Thoracic aorta (tissue), 2 donors: ENCODE data around the gene MAPK13. TPM values are rescaled to one million over a fixed set of nuclear protein-coding genes. Genes with fewer than 3 reads are reported as not detected.
"Not testable (repeated sequence)": the region's sequence is repeated elsewhere in the genome, so short reads cannot be mapped to it uniquely, and the experiment has no call there.

Experiments used
- ATAC-seq: fragments of 150-250 bp; one replicate; pipeline ENCODE4 v1.8.0; 2017; ENCODE audit warnings: low read depth; ENCODE audit not compliant: insufficient number of reproducible peaks, low FRiP score
- DNase-seq: peaks from one replicate; pipeline ENCODE4 v3.0.0-alpha.2; 2020; ENCODE audit warnings: low spot score
- H3K27ac ChIP-seq, 2 donors: fragments of 200-600 bp; sonication (generic); 1 replicate in 1 of 2; 2 replicates in 1 of 2; pipeline ENCODE4 v1.5.1; 2016; ENCODE audit warnings: mild to moderate bottlenecking in 2 of 2, moderate library complexity in 2 of 2
- H3K27me3 ChIP-seq: fragments of 200-600 bp; sonication (generic); replicated peaks from 2 replicates; pipeline ENCODE4 v1.6.0; 2016; ENCODE audit warnings: mild to moderate bottlenecking; ENCODE audit not compliant: insufficient read depth
- H3K36me3 ChIP-seq: fragments of 200-600 bp; sonication (generic); one replicate; pipeline ENCODE4 v1.5.1; 2016
- H3K4me1 ChIP-seq, 2 donors: fragments of 200-600 bp; sonication (generic); 1 replicate in 1 of 2; 2 replicates in 1 of 2; pipeline versions ENCODE4 v1.5.1 to v1.6.0; 2016; ENCODE audit warnings: low read depth in 2 of 2, mild to moderate bottlenecking in 1 of 2; ENCODE audit not compliant: control insufficient read depth in 1 of 2
- H3K4me3 ChIP-seq: fragments of 200-600 bp; sonication (generic); 2 replicates; pipeline ENCODE4 v1.5.1; 2016; ENCODE audit warnings: mild to moderate bottlenecking
- H3K9me3 ChIP-seq: fragments of 200-600 bp; sonication (generic); 2 replicates; pipeline ENCODE4 v1.5.1; 2016
- CTCF ChIP-seq: fragments of 200-600 bp; sonication (generic); IDR thresholded peaks from one replicate; pipeline ENCODE4 v1.5.1; 2019; ENCODE audit warnings: antibody characterized with exemption
- total RNA-seq, 2 donors: library from RNA; depleted of rRNA; stranded (reverse); fragments of >200 nt; gene quantifications; one replicate each; pipeline versions ENCODE4 v1.1.0 to v1.2.3, GENCODE V29; 2016

The MAPK13 gene
- total RNA-seq, 2 donors from 2014 or later, result 5.5 to 7.6 TPM

GRCh38 chr6:36128793-36129192 is 1.5 kb upstream of the MAPK13 start:
- Histone ChIP-seq H3K9me3 (no peaks in the 10 kb centered on the region), H3K4me3 (no peak overlapping the region), H3K27me3 (no peaks in the 10 kb centered on the region), H3K4me1 (peaks cover 4 to 27% of the 10 kb centered on the region in 2 donors), H3K27ac (no peak overlapping the region), H3K36me3 (no peaks in the 10 kb centered on the region)
- ATAC-seq (no peak), DNase-seq (no peak)
- no peak for TF ChIP-seq CTCF

DNA sequence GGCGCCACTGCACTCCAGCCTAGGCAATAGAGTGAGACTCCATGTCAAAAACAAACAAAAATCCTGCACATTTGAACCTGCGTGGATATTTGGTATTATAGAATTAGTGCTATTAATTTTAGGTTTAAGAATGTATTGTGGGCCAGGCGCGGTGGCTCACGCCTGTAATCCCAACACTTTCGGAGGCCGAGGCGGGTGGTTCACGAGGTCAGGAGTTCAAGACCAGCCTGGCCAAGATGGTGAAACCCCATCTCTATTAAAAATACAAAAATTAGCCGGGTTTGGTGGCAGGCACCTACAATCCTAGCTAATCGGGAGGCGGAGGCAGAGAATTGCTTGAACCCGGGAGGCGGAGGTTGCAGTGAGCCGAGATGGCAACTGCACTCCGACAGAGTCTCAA is 979 bp upstream of the MAPK13 start:
- H3K4me1 ChIP-seq, result peaks cover 4 to 23% of the 10 kb centered on the region in 2 donors
- not testable (repeated sequence) for H3K4me3 ChIP-seq, ATAC-seq, H3K27me3 ChIP-seq, H3K9me3 ChIP-seq, DNase-seq, H3K27ac ChIP-seq, H3K36me3 ChIP-seq

DNA sequence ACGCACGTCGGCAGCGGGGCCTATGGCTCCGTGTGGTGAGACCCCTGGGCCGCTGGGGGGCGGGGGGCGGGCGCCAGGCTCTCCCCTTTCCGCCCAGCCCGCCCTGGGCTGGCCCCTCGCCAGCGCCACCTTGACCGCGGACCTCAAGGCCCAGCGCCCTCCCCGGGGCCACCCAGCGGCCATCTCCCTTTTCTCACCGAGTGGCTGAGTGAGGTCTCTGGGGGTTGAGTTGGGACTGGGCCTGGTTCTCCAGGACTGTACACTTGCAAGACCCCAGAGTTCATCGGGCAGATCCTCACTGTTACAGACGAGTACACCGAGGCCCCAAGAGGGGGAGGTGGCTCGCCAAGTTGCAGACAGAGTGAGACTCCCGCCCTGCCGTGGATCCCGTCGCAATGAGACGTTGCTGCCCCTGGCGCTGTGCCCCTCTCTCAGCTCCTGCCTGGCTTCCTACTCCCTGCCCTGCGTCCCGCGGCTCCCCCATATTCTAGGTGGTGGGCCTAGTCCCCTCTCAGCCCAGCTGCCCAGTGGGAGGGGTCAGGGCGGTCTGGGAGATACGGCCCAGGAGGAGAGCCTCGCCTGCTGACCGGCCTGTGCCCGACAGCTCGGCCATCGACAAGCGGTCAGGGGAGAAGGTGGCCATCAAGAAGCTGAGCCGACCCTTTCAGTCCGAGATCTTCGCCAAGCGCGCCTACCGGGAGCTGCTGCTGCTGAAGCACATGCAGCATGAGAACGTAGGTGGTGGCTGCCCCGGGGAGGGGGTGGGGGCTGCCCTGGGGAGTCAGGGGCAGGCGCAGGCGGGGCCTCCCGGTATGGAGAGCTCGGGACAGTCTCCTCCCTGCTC is 576 bp downstream of the MAPK13 start:
- Histone ChIP-seq H3K4me3 (peak overlapping the region; percentile 67), H3K36me3 (no peaks in the 10 kb centered on the region), H3K9me3 (no peaks in the 10 kb centered on the region), H3K27me3 (no peaks in the 10 kb centered on the region), H3K27ac (no peak overlapping the region), H3K4me1 (peaks cover 4 to 22% of the 10 kb centered on the region in 2 donors)
- no peak for DNase-seq
- ATAC-seq, result no peak
- TF ChIP-seq CTCF, result no peak

- no peak for TF ChIP-seq CTCF
- Histone ChIP-seq H3K36me3 (no peaks in the 10 kb centered on the region), H3K4me3 (peak overlapping the region; percentile 67), H3K27me3 (no peaks in the 10 kb centered on the region), H3K9me3 (no peaks in the 10 kb centered on the region), H3K27ac (no peak overlapping the region), H3K4me1 (peaks cover 4 to 22% of the 10 kb centered on the region in 2 donors)
- DNase-seq (no peak), ATAC-seq (no peak)
Measured at GRCh38 chr6:36131511-36132245, 1.4 kb downstream of the MAPK13 start.

GRCh38 chr6:36132246-36132895 is 2.1 kb downstream of the MAPK13 start:
- H3K4me1 ChIP-seq, result peaks cover 4 to 22% of the 10 kb centered on the region in 2 donors
- no peaks in the 10 kb centered on the region for H3K36me3 ChIP-seq
- no peak overlapping the region for H3K4me3 ChIP-seq
- no peaks in the 10 kb centered on the region for H3K9me3 ChIP-seq
- DNase-seq (no peak), ATAC-seq (no peak)
- no peaks in the 10 kb centered on the region for H3K27me3 ChIP-seq
- H3K27ac ChIP-seq, result no peak overlapping the region
- TF ChIP-seq CTCF, result no peak
